Vagina (tissue), 2 donors: ENCODE data around the gene CCR5.

ENCODE experiments used
- CTCF ChIP-seq, 3 experiments: fragments of 450-650 bp in 2 of 3; fragments of 200-600 bp in 1 of 3; sonication (generic) in 1 of 3; IDR thresholded peaks; one replicate each; pipeline ENCODE4 v1.5.1; 2017 to 2019; ENCODE audit warnings: antibody characterized with exemption in 3 of 3, mild to moderate bottlenecking in 2 of 3, moderate library complexity in 2 of 3
- POLR2A ChIP-seq, 2 donors: fragments of 450-650 bp; IDR thresholded peaks; one replicate each; pipeline ENCODE4 v1.6.1; 2017; ENCODE audit warnings: antibody characterized with exemption in 2 of 2, mild to moderate bottlenecking in 2 of 2, moderate library complexity in 2 of 2
- POLR2AphosphoS5 ChIP-seq, 2 donors: sonication (generic); formaldehyde crosslinking; IDR thresholded peaks; one replicate each; pipeline ENCODE4 v1.9.0; 2017; ENCODE audit warnings: antibody characterized with exemption in 2 of 2, mild to moderate bottlenecking in 2 of 2, low read depth in 1 of 2; ENCODE audit not compliant: insufficient read depth in 1 of 2

GRCh38 chr3:46412786-46413298, 42.1 kb downstream of the CCR5 start:
- TF ChIP-seq CTCF (IDR thresholded peaks at IDR 0.05) = no peak
- no peak for TF ChIP-seq POLR2A (IDR thresholded peaks at IDR 0.05)
- TF ChIP-seq POLR2AphosphoS5 (IDR thresholded peaks at IDR 0.05; ENCODE audit: insufficient read depth in 1 of 2, low read depth in 1 of 2) = peak in 1 of 2 donors; percentile 22
